GM13977 (cell line): ENCODE measurements around the gene PLA2G4E.

Source experiments
- DNase-seq: peaks from one replicate; pipeline ENCODE4 v3.0.0; 2012; ENCODE audit warnings: low spot score
- in situ Hi-C: fragments of 300-500 bp; cut with MboI; formaldehyde crosslinking; loops from one replicate; pipeline ENCODE4 v1.12.0; 2022; ENCODE audit warnings: low sequenced_read_pairs, low pct_unique_long_range_greater_than_20kb, mixed read lengths, inconsistent platforms; ENCODE audit not compliant: unreplicated experiment
- TF ChIP-seq, protein P1 (sequence below): IDR thresholded peaks from 2 replicates; pipeline ENCODE4 v1.5.1; 2012; ENCODE audit warnings: mild to moderate bottlenecking, control low read depth; ENCODE audit not compliant: insufficient read depth; ENCODE audit errors: extremely low read depth, missing control alignments

The PLA2G4E gene

GRCh38 chr15:41939986-41940385, 80.9 kb downstream of the PLA2G4E start:
- in situ Hi-C loops, result no loop called here
- no peak for DNase-seq
- TF ChIP-seq, protein P1, sequence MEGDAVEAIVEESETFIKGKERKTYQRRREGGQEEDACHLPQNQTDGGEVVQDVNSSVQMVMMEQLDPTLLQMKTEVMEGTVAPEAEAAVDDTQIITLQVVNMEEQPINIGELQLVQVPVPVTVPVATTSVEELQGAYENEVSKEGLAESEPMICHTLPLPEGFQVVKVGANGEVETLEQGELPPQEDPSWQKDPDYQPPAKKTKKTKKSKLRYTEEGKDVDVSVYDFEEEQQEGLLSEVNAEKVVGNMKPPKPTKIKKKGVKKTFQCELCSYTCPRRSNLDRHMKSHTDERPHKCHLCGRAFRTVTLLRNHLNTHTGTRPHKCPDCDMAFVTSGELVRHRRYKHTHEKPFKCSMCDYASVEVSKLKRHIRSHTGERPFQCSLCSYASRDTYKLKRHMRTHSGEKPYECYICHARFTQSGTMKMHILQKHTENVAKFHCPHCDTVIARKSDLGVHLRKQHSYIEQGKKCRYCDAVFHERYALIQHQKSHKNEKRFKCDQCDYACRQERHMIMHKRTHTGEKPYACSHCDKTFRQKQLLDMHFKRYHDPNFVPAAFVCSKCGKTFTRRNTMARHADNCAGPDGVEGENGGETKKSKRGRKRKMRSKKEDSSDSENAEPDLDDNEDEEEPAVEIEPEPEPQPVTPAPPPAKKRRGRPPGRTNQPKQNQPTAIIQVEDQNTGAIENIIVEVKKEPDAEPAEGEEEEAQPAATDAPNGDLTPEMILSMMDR, result no peak

- TF ChIP-seq, protein P1, result no peak
- no peak for DNase-seq
- in situ Hi-C loops, result no loop called here
These were observed 83.3 kb downstream of the PLA2G4E start for GRCh38 chr15:41937568-41937923.

GRCh38 chr15:41936649-41937567, 83.9 kb downstream of the PLA2G4E start:
- TF ChIP-seq, protein P1, result peak; percentile 40
- in situ Hi-C loops, result no loop called here
- peak; percentile 33 for DNase-seq

DNA sequence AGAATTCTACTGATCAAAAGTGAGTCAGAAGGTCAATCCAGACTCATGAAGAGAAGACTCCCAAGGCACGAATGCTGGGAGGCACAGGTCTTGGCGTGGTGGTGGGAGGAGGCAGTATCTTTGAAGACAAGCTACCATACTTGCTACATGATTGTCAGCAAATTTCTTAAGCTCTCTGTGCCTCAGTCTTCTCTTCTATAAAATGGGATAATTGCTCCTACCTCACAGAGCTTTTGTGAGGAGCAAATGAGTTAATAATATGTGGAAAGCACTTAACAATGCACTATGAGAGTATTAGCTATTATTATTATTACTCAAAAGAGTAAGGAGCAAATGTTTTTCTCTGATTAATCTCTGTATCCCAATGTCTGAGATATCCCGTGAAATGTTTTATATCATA, 84.7 kb downstream of the PLA2G4E start:
- TF ChIP-seq, protein P1, result no peak
- DNase-seq, result no peak
- in situ Hi-C loops, result no loop called here

- TF ChIP-seq, protein P1, result no peak
- DNase-seq, result peak; percentile 43
- in situ Hi-C loops, result no loop called here
These were observed 85.2 kb downstream of the PLA2G4E start for GRCh38 chr15:41935566-41936020.

GRCh38 chr15:41934843-41935242, 86.0 kb downstream of the PLA2G4E start:
- in situ Hi-C loops, result no loop called here
- DNase-seq, result peak; percentile 44
- TF ChIP-seq, protein P1, result no peak
